HG02884 (cell line): ENCODE measurements around the gene LRP8.

ENCODE experiments used
- ATAC-seq: cut with Tn5 transposase; IDR thresholded peaks from one replicate; pipeline ENCODE4 v1.9.1; 2021; ENCODE audit warnings: mild to moderate bottlenecking, moderate library complexity; ENCODE audit not compliant: unreplicated experiment

LRP8 gene

DNA sequence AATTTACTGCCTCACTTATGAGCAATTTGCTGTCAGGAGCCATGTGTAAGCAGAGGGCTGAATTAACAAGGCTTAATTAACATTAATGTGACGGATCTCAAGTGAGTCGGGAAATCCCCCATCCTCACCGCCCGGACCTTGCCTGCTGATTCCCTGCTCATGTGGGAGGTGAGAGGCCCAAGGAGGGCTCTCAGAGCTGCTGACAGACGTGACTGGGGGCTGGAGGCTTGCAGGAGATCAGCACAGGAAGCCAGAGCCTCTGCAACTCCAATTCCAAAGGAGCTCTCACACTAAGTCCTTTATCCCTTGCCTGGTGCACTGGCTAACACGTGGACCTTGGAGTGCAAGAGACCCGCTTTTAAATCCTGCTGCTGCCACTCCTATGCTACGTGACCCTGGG lies 19.4 kb downstream of the LRP8 start:
- ATAC-seq: no peak

DNA sequence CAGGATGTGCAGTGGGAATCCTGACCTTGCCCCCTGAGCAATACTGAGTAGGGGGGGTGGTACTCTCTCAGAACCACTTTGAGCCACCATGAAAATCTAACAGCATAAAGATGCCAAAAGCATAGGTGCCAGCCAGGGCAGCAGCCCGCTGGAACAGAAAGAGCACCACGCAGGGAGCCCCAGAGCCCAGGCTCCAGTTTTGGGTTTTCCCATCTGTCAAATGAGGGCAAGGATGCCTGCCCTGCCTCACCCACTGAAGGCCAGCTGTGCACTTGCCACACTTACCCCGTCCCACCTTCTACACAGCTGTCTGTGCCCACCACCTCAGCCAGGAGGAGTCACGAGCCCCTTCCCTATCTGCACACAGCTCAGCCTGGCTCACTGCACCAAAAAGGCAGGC lies 20.8 kb downstream of the LRP8 start:
- ATAC-seq: no peak

DNA sequence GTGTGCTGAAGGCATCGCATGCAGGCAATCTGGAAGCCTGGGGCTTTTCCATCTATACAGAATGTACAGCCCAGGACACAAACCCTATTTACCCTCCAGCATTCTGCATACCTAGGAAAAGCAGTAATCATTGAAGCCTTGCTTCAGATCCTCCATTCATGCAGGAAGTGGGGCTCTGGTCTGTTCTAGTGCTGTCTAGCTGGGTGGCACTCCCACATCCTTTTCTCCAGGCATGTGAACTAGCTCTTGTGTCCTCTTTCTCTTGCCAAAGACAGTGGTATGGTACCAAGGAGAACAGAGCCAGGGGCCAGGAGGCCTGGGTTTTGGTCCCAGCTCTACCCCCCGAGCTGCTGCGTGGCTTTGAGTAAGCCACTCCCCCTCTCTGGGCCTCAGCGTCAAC lies 21.7 kb downstream of the LRP8 start:
- ATAC-seq: no peak

DNA sequence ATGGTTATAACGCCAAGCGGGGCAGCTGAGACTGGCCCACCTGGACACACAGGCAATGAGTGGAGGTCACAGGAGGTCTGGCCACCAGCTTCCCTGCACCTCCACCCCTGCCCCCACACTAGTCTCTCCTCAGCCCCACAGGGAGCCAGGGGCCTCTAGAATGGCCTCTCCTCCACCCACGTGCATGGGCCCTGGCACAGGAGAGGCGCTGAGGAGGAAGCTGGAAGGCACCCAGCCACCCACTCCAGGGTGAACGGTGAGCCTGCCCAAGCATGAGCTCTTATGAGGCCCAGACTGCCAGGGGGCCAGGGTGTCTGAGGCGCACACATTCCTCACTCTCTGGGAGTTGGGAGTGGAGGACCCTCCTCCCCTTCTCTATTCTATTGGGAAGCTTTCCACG lies 22.2 kb downstream of the LRP8 start:
- no peak for ATAC-seq

DNA sequence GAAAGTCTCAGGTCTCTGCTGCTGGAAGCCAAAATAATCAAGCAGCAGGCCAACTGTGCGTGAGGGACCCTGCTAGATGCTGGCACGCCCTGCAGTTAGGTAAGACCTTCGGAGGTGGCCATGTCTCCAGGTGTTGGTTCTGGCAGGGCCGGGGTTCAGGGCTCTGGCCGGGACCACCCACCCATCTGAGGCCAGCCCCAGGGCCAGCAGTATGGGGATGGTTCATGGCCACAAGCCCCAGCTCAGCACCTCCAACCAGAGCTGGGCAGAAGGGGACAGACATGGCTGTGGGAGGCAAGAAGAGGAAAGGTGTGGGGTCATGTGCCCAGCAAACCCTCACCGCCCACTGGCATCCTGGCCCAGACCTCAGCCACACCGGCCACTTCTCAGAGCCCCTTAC lies 23.3 kb downstream of the LRP8 start:
- no peak for ATAC-seq

DNA sequence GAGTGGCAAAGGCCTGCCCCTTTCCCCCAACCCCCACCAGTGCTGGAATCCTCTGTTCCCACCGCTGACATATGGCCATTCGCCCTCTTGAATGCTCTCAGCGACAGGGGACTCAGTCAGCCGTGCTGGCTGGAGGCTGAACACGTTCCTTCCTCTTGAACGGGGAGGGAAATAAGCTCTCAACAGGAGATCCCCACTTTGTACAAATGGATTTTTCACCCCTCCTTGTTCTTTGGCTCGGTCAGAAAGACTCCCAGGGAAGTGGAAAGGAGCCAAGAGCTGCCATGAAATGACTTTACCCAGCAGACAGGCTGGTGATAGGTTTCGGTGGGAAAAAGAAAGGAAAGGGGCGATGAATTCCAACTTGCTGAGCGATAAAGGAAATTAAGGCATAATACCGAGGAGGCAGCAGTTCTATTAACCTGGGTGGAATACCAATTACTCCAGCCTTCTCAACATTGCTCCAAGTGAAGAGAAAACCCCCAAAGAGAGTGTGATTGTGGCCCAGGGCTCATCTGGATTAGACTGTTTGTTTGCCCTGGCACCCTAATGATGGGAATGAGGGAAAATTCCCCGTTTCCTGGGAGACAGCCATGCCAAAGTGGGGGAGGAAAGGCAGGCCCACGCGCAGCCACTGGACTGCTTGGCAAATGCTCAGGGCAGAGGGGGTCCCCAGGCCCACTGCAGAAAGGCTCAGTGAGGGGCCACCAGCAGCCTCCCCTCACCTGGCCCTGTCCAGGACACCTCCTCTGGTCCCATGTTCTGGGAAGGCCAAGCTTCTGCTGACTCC lies 23.9 kb downstream of the LRP8 start:
- ATAC-seq: no peak

DNA sequence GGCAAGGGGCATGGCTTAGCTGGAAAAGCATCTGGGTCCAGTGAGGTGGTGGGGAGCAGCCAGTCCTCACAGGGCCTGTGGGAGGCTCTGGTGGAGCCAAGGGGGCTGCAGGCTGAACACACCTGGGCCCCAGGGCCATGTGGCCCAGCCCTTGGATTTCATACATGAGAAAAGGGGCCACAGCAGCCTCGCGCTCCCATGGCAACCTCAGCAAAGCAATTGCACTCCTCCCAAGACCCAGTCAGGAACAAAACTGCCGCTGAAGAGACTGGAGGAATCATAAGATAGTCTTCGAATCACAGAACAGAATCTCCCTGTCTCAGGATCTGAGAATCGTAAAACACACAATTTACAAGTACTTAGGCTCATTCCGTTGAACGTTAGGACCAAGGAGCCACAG lies 24.6 kb downstream of the LRP8 start:
- no peak for ATAC-seq

DNA sequence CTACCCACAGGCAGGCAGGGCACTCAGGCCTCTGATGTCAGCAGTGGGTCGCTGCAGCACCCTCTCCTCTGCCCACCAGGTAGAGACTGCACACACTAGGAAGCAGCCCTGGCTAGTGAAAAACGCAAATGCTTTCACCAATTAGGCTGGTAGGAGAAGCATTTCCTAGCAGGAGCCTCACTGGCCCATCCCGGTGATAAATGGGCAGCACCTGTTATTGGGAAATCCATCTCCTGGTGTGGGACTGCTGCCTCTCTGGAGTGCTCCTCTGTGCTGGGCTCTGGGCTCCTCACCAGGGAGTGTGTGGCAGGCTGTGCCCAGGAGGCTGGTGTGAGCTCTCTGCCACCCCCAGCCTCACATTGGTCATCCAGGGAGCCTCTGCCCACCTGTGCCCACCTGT lies 28.6 kb downstream of the LRP8 start:
- no peak for ATAC-seq

DNA sequence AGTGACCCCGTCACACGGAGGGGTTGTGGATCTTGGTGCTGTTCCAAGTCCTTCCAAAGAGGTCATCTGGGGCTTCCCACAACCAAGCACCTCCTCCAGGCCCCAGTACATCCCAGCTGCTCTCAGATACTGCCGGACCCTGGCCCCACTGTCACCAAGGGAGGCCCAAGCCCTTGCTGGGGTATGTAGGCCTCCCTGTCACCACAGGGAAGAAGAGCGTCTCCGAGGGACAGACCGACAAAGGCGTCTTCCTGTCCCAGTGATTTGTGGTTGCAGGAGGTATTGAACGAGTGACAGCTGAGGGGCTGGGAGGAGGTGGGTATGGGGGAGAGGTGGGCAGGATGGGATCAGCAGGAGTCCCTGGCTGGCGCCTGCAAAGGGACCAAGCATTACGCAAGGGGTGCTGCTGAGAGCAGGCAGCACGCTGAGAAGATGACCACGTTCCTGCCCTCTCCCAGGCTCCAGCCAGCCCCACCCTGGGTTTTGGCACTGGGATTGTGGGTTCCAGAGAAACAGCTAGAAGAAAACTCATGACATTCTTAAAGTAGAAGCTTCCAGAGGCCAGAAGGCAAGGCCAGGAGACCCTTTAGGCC lies 29.7 kb downstream of the LRP8 start:
- ATAC-seq: no peak

DNA sequence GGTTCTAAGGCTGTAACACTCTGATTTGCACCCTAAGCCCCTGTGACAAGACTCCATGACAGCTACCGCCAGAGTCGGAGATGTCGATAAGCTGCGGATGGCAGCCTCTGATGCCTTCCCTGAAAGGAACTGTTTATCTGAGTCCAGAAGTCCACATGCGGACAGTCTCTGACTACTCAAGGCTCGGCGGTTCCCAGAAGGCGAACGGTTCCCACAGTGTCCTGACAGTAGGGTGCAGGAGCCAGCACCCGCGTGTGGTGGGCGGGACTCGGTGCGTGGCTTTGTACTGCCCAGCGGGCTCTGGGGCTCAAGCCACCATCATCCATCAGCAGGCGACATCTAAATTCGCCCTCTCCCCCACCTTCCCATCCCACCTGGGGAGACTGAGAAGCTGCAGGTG lies 30.7 kb downstream of the LRP8 start:
- no peak for ATAC-seq

DNA sequence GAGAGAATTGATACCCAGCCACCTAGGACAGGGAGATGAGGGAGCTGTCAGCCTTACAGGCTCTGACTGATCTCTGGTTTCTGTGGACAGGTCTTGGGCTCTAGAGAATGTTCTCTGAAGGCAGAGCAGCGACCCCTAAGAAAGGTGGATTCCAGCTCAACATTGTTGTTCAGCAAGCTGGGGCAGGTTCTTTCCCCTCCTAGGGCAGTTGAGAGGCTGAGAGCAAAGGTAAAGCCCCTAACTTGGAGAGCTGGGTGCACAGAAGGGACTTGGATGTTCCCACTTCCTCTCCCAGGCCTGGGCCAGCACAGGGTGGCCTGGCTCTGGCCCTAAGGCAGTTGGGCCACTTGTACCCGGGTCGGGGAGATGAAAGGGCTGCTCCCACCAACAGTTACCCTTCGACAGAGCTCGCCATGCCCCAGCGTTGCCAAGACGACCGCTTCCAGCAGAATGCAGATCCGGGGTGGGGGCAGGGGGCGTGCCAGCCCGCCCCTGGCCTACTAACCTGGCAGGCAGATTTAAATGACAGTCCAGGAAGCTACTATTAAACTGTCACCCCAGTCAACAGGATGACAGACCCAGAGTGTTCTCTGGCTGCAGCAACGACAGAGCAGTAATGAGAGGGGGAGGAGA lies 31.6 kb downstream of the LRP8 start:
- ATAC-seq: peak; percentile 40

DNA sequence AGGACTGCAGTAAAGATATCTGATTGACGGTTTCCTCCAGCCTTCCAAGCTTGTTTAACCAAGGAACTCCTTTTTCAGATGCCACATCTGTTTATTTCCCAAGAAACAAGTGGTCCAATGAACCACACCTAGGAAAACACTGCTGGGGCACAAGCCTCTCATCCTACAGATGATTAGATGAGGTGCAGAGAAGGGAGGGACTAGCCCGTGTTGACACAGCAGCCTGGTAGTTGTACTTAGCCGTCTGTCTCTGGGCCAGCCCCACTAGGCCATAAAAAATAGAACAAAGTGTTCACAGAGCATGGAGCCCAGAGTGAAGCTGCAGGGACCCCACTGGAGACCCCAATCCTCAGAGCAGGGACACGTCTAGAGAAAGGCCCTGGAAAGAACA lies 32.1 kb downstream of the LRP8 start:
- no peak for ATAC-seq

DNA sequence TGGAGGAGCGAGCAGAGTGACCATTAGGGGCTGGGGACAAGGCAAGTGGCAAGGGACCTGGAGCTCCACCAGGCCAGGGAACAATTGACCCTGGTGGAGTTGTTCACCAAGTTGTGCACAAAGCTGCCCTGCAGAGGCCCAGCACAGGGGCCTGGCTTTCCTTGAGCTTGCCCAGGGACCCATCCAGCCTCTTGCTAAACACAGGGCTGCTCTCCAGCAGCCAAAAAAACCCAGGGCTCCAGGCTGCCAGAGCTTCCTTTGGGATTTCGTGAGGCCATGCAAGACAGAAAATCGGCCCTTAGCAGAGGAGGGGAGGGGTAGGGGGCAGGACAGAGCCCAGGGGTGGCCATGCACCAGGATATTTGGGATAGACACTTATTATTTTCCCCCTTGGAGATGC lies 32.6 kb downstream of the LRP8 start:
- no peak for ATAC-seq

DNA sequence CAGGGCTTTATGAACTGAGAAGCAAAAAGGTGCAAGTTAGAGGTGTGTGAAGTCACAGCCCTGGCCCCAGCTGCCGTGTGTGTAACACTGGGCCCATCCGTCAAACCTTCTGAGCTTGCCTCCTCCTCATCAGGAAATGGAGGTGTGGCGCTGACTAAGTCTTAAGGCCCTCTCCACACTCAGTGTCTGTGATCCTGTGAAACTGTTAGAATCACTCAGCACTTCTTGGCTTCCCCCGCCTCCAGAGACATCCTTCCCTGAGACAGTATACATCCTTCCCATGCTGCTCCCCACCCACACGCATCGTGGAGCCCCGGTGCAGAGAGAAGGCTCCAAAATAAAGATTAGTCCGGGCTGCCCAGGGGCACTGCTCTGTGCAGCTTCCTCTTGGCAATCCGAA lies 33.3 kb downstream of the LRP8 start:
- ATAC-seq: no peak

DNA sequence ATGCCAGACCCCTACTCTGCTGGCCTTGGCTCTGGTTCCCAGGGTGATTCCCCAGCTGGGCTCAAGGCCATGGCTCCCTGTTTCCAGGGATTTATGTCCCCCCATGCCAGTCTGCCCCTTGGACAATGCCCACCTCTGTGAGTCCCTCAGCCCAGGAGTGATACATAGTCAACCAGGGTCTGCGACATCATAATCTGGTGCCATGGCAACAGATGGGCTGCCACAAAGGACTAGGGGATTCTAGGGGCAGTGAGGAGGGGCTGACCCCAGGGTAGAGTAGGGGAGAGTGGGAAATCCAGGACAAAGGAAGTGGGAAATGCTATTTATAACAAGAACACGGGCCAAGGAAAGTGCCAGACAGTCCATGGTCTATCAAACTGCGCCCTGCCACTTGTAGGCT lies 33.8 kb downstream of the LRP8 start:
- no peak for ATAC-seq

DNA sequence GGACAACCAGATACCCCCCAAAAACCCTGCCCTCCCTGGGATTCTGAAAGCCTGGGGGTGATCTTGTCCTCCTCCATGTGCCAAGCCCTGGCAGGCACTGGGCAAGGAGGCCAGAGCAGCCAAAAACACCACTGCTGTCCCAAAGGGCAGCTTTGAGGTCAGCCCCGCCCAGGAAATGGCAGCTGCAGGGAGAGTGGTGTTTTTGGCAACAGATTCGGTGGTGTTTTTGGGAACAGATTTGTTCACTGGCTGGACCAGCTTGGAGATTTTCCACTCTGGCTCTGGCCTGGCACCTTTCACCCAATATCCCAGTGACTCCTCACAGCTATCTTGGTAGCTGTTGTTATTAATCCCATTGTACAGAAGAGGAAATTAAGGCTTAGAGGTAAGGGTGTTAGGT lies 34.7 kb downstream of the LRP8 start:
- ATAC-seq: no peak

DNA sequence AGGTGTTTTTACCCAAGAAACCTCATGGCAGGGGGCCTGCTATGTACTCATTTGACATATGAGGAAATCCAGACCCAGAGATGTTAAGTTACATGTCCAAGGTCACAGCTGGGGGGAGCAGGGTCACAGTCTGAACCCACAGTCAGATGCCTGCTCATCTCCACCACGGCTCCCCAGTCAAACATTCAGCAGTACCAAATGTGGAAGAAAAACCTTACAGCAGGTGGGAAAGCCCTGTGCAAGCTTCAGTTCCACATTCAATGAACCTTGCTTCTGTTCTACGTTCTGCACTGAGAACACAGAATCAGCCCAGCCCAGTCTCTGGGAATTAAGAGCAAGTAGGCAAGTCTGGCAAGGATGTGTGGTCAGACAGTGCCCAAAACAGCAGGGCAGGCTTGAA lies 35.2 kb downstream of the LRP8 start:
- ATAC-seq: no peak

DNA sequence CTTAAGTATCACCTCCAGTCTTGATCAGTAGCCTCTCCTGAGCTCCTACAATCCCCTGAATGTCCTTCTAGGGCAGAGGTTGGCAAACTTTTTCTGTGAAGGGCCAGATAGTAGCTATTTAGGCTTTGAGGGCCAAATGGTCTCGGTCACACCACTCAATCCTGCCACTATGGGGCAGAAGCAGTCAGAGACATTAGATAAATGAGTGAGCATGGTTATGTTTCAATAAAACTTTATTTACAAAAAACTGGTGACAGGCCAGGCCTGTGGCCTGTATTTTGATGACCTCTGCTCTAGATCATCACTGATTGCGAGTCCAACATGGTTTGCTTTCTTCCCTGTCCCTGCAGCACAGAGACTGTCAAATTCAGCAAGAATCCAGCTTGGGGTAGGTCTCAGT lies 36.3 kb downstream of the LRP8 start:
- ATAC-seq: no peak

DNA sequence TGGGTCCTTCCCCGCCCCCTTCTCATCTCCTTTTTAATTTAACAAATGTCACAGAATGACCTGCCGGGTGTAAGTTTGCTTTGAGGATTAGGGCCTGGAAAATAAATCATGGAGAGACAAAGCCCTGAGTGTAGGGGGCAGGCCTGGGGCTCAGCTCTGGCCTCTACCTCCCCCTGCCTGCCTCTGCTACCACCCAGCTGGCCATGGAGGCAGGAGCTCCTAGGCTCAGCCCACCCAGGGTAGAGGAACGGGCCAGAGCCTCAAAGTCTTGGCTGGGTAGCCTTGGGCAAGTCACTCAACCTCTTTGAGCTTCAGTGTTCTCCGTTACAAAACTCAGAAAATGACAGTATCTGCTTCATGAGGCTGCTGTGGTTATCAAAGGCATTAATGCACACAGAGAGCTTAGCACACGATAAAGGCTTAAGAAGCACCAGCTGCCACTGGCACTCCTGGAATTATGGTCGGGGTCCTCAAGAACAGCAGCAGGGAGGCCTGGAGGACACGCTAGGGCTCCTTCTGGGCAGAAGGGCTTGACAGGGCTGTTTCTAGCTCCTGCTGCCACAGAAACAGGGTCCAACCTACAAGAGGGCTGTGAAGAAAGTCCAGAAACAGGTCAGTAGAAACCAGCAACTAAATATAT lies 39.0 kb downstream of the LRP8 start:
- no peak for ATAC-seq

DNA sequence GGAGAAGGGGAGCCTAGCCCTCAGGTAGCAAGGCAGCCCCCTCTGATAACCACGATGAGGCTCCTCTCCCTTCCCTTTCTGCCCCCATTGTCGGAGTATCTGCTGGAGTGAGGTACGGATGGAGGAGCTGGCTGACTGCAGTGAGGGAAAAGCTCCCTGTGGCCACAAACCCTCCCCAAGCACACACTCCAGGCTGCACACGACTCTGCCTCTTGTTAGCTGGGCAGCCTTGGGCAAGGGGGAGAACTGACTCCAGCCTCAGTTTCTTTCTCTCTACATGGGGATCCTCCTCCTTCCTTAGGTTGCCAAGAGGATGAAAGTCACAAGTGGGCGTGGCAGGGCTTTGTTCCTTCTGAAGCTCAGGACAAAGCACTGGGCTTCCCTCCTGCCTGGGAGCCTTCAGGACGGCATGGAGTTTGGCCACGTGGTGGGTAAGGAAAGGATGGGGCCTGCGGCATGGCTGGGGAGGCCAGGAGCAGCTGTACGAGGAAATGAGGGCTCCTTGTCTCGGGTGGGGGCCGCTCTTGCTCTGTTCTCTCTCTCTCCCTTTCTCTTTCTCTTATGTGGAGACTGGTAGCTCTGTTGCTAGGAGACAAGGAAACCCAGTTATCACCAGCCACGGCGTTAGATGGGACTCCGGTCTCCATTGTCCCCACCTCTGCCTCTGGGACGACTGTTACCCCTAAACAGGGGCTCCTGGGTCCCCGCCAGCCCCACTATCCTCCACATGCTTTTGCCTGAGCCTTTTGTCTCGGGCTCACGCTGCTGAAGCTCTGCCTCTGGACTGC lies 39.7 kb downstream of the LRP8 start:
- ATAC-seq: no peak

DNA sequence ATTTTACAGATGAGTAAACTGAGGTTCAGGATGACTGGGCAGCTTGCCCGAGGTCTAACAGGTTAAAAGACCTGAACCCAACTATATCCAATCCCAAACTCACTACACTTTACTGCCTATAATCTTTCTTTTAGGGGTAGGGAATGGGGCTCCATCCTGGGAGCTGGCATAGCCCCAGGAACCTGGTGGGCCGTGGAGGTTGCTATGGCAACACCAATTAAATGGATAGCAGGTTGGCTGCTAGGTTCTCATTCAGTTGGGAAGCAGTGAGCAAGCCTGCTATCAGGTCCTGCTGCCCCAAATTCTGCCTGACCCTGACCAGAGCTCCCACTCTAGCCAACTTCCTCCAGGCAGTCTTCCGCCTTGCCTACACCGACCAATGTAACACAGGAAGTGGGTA lies 40.9 kb downstream of the LRP8 start:
- ATAC-seq: no peak
